Natural killer cell (primary cell): Measurements from ENCODE around the gene UMAD1. TPM values are rescaled to one million over a fixed set of nuclear protein-coding genes. Genes with fewer than 3 reads are reported as not detected.

ENCODE experiments used
- ATAC-seq, 3 donors: fragments of 150-1000 bp in 2 of 3; fragments of 200-7000 bp in 1 of 3; cut with Tn5 transposase; 1 replicate in 1 of 3; 2 replicates in 2 of 3; pipeline ENCODE4 v1.10.0; 2021; ENCODE audit warnings: mild to moderate bottlenecking in 2 of 3, moderate library complexity in 2 of 3
- DNase-seq, 2 donors: peaks; one replicate each; pipeline versions ENCODE4 v3.0.0 to v3.0.0-alpha.2; 2013 to 2021; ENCODE audit warnings: mixed read lengths in 1 of 2
- H3K27ac ChIP-seq: one replicate; pipeline ENCODE4 v1.5.1; 2013; ENCODE audit warnings: mild to moderate bottlenecking, low read length
- H3K27me3 ChIP-seq: one replicate; pipeline ENCODE4 v1.6.1; 2013; ENCODE audit warnings: low read length; ENCODE audit not compliant: control insufficient read depth, insufficient read depth
- H3K36me3 ChIP-seq: one replicate; pipeline ENCODE4 v1.6.1; 2013; ENCODE audit warnings: low read length; ENCODE audit not compliant: control insufficient read depth, insufficient read depth
- H3K4me1 ChIP-seq: one replicate; pipeline ENCODE4 v1.6.1; 2013; ENCODE audit warnings: low read length; ENCODE audit not compliant: control insufficient read depth, insufficient read depth
- H3K4me3 ChIP-seq: one replicate; pipeline ENCODE4 v1.5.1; 2013; ENCODE audit warnings: low read length
- H3K9me3 ChIP-seq: one replicate; pipeline ENCODE4 v1.6.1; 2013; ENCODE audit warnings: low read length; ENCODE audit not compliant: control insufficient read depth, insufficient read depth
- H3K27ac Mint-ChIP-seq, 2 donors: one replicate each; pipeline ENCODE4 v1.8.0; 2022; ENCODE audit warnings: mild to moderate bottlenecking in 2 of 2, mixed read lengths in 2 of 2, moderate library complexity in 1 of 2
- H3K27me3 Mint-ChIP-seq, 2 donors: one replicate each; pipeline ENCODE4 v1.8.0; 2022; ENCODE audit warnings: low read depth in 2 of 2, mixed read lengths in 2 of 2
- H3K36me3 Mint-ChIP-seq: one replicate; pipeline ENCODE4 v1.8.0; 2022; ENCODE audit warnings: mixed read lengths
- H3K4me1 Mint-ChIP-seq, 2 donors: one replicate each; pipeline ENCODE4 v1.8.0; 2022; ENCODE audit warnings: mixed read lengths in 2 of 2
- H3K4me3 Mint-ChIP-seq: one replicate; pipeline ENCODE4 v1.8.0; 2022; ENCODE audit warnings: mild to moderate bottlenecking, moderate library complexity, mixed read lengths
- H3K9me3 Mint-ChIP-seq, 2 donors: one replicate each; pipeline ENCODE4 v1.8.0; 2022; ENCODE audit warnings: mixed read lengths in 2 of 2
- CTCF ChIP-seq: fragments of 200-600 bp; IDR thresholded peaks from one replicate; pipeline ENCODE4 v1.8.0; 2022; ENCODE audit warnings: antibody characterized with exemption
- WGBS: methylation state at CpG from one replicate; pipeline ENCODE4 v1.1.7; 2013; ENCODE audit warnings: missing lambda C conversion rate; ENCODE audit not compliant: insufficient coverage; 5-methylcytosine and 5-hydroxymethylcytosine counted together
- intact Hi-C: fragments of 100-400 bp; cut with micrococcal nuclease; formaldehyde crosslinking; loops from one replicate; pipeline ENCODE4 v1.14.2; 2022
- total RNA-seq, 4 donors: library from RNA; stranded (reverse); fragments of 120-200 nt in 1 of 4; gene quantifications; one replicate each; pipeline versions ENCODE4 v1.2.3 to v1.2.4, GENCODE V29; 2013 to 2022

The UMAD1 gene
- total RNA-seq, 3 donors from 2014 or later (not counting 1 experiment from before 2014, with no cell fraction given) = 12.3 to 16.5 (median 14.6) TPM

- 40% methylated on average over 1 of the region's 1 CpG for WGBS
- DNase-seq = no peak
- peak overlapping the region in 1 of 2 donors; percentile 30 for H3K27ac Mint-ChIP-seq
- no peaks in the 10 kb centered on the region for H3K27me3 Mint-ChIP-seq
- no peak overlapping the region for H3K4me3 Mint-ChIP-seq
- H3K4me1 Mint-ChIP-seq = peaks cover 17 to 32% of the 10 kb centered on the region in 2 donors
- Histone ChIP-seq H3K27ac (no peak overlapping the region), H3K36me3 (no peaks in the 10 kb centered on the region), H3K27me3 (no peaks in the 10 kb centered on the region), H3K4me3 (no peak overlapping the region), H3K4me1 (no peaks in the 10 kb centered on the region), H3K9me3 (no peaks in the 10 kb centered on the region)
- H3K36me3 Mint-ChIP-seq = no peaks in the 10 kb centered on the region
- no peak for ATAC-seq
- H3K9me3 Mint-ChIP-seq = no peaks in the 10 kb centered on the region
- intact Hi-C loops = loop anchor here (10.0 kb wide), 1 partner anchor 437 kb away; no protein-coding TSS in a partner anchor
- TF ChIP-seq CTCF = no peak
Measured at GRCh38 chr7:7687800-7688199, 47.2 kb downstream of the UMAD1 start.

GRCh38 chr7:7688310-7688709, 47.8 kb downstream of the UMAD1 start:
- WGBS = 40% methylated on average over 4 of the region's 6 CpGs
- Histone ChIP-seq H3K27ac (no peak overlapping the region), H3K36me3 (no peaks in the 10 kb centered on the region), H3K9me3 (no peaks in the 10 kb centered on the region), H3K4me1 (no peaks in the 10 kb centered on the region), H3K27me3 (no peaks in the 10 kb centered on the region), H3K4me3 (no peak overlapping the region)
- Mint-ChIP-seq H3K9me3 (no peaks in the 10 kb centered on the region), H3K36me3 (no peaks in the 10 kb centered on the region), H3K27me3 (no peaks in the 10 kb centered on the region), H3K4me1 (peaks cover 15 to 31% of the 10 kb centered on the region in 2 donors), H3K27ac (peak overlapping the region in 1 of 2 donors; percentile 30), H3K4me3 (no peak overlapping the region)
- DNase-seq = no peak
- no peak for TF ChIP-seq CTCF
- ATAC-seq = no peak
- intact Hi-C loops = loop anchor here (10.0 kb wide), 1 partner anchor 436 kb away; no protein-coding TSS in a partner anchor

GRCh38 chr7:7688956-7689355, 48.4 kb downstream of the UMAD1 start:
- no peaks in the 10 kb centered on the region for H3K9me3 ChIP-seq
- WGBS = 96% methylated on average over 4 of the region's 4 CpGs
- intact Hi-C loops = loop anchor here (10.0 kb wide), 1 partner anchor 436 kb away; no protein-coding TSS in a partner anchor
- no peak for DNase-seq
- no peaks in the 10 kb centered on the region for H3K36me3 ChIP-seq
- H3K9me3 Mint-ChIP-seq = no peaks in the 10 kb centered on the region
- H3K27me3 Mint-ChIP-seq = no peaks in the 10 kb centered on the region
- H3K4me1 Mint-ChIP-seq = peaks cover 15 to 31% of the 10 kb centered on the region in 2 donors
- no peaks in the 10 kb centered on the region for H3K27me3 ChIP-seq
- H3K4me3 Mint-ChIP-seq = no peak overlapping the region
- ATAC-seq = no peak
- H3K4me3 ChIP-seq = no peak overlapping the region
- H3K27ac Mint-ChIP-seq = no peak overlapping the region
- H3K36me3 Mint-ChIP-seq = no peaks in the 10 kb centered on the region
- no peak for TF ChIP-seq CTCF
- H3K27ac ChIP-seq = no peak overlapping the region
- H3K4me1 ChIP-seq = no peaks in the 10 kb centered on the region

- intact Hi-C loops = no loop called here
- peaks cover 12 to 14% of the 10 kb centered on the region in 2 donors for H3K4me1 Mint-ChIP-seq
- ATAC-seq = no peak
Measured at GRCh38 chr7:7693881-7694280, 53.3 kb downstream of the UMAD1 start.

More at GRCh38 chr7:7693881-7694280, 53.3 kb downstream of the UMAD1 start:
- H3K9me3 Mint-ChIP-seq = peaks cover 2 to 3% of the 10 kb centered on the region in 2 donors
- H3K27me3 ChIP-seq = no peaks in the 10 kb centered on the region
- H3K4me3 ChIP-seq = no peak overlapping the region
- no peaks in the 10 kb centered on the region for H3K27me3 Mint-ChIP-seq
- no peak overlapping the region for H3K4me3 Mint-ChIP-seq
- H3K9me3 ChIP-seq = no peaks in the 10 kb centered on the region
- H3K27ac ChIP-seq = no peak overlapping the region
- H3K36me3 ChIP-seq = no peaks in the 10 kb centered on the region
- H3K36me3 Mint-ChIP-seq = peaks cover 7% of the 10 kb centered on the region
- no peak overlapping the region for H3K27ac Mint-ChIP-seq
- no peaks in the 10 kb centered on the region for H3K4me1 ChIP-seq
- TF ChIP-seq CTCF = no peak
- no peak for DNase-seq
